Mammary epithelial cell (primary cell): ENCODE results near the gene FAM3A.

Experiments
- CTCF ChIP-seq, 2 donors: IDR thresholded peaks in 1 of 2; conservative IDR thresholded peaks in 1 of 2; 2 replicates each; pipeline ENCODE4 v1.5.1; 2011 to 2012; ENCODE audit warnings: inconsistent platforms in 2 of 2, low read length in 2 of 2, mild to moderate bottlenecking in 2 of 2, control low read depth in 1 of 2, low read depth in 1 of 2; ENCODE audit not compliant: insufficient read depth in 1 of 2; ENCODE audit errors: extremely low read depth in 1 of 2
- EZH2 ChIP-seq: IDR thresholded peaks from 2 replicates; pipeline ENCODE4 v1.6.1; 2012; ENCODE audit warnings: low read length, inconsistent platforms, borderline replicate concordance

DNA sequence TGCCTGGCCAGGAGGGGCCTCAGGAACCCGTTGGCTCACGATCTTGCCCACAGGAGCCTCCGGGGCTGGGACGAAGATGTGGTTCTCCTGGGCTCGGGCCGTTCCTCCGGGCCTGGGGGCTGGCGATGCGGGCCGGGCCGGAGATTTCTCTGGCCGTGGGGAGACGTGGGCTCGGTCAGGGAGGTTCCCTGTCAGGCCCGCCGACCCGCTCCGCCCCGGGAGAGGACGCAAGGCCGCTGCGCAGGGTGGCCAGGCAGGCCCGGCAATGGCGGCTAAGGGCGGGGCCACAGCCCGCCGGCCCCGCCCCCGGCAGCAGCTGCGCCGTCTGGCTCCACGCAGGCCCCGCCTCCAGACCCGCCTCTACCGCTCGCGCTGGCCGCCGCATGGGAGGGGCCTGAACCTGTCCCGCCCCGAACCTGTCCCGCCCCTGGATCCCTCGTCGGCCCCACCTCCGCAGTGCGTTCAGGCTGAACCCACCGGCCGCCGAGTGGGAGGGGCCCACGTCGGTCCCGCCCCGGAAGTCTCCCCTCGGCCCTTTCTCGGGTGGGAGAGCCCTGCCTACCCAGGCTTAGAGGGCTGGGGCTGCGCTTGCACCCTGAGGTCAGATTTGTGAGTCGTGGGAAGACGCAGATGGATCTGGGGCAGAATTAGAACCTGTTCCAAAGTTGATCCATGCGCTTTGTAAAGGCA is at the start of gene FAM3A:
- TF ChIP-seq CTCF (conservative IDR thresholded peaks at IDR 0.05 in 1 of 2, IDR thresholded peaks at IDR 0.05 in 1 of 2; ENCODE audit: extremely low read depth in 1 of 2, insufficient read depth in 1 of 2, low read depth in 1 of 2, low read length in 2 of 2): no peak
- TF ChIP-seq EZH2: no peak
